Measurements from ENCODE around the gene PRSS1.
"Not testable (repeated sequence)": the region's sequence is repeated elsewhere in the genome, so short reads cannot be mapped to it uniquely, and the experiment has no call there.

Gene PRSS1

GRCh38 chr7:142774826-142775225 is 25.6 kb downstream of the PRSS1 start:
- H3K4me1 ChIP-seq (ENCODE audit: control insufficient read depth, insufficient read depth, low read length): no peaks in the 10 kb centered on the region
- H3K27ac ChIP-seq (ENCODE audit: low read depth, low read length): no peak overlapping the region
- no peak overlapping the region for H3K4me3 ChIP-seq (ENCODE audit: low read depth, low read length)
- no peaks in the 10 kb centered on the region for H3K36me3 ChIP-seq (ENCODE audit: control insufficient read depth, insufficient read depth, low read length)
- H3K27me3 ChIP-seq (ENCODE audit: control insufficient read depth, insufficient read depth, low read length): no peaks in the 10 kb centered on the region
- no peaks in the 10 kb centered on the region for H3K9me3 ChIP-seq (ENCODE audit: control insufficient read depth, insufficient read depth, low read length)
- H3K9ac ChIP-seq (ENCODE audit: low read depth, low read length): no peak overlapping the region

GRCh38 chr7:142775351-142776115 is 26.3 kb downstream of the PRSS1 start:
- H3K9ac ChIP-seq (ENCODE audit: low read depth, low read length); H3K27ac ChIP-seq (ENCODE audit: low read depth, low read length); H3K4me1 ChIP-seq (ENCODE audit: control insufficient read depth, insufficient read depth, low read length); H3K4me3 ChIP-seq (ENCODE audit: low read depth, low read length); H3K36me3 ChIP-seq (ENCODE audit: control insufficient read depth, insufficient read depth, low read length); H3K9me3 ChIP-seq (ENCODE audit: control insufficient read depth, insufficient read depth, low read length); H3K27me3 ChIP-seq (ENCODE audit: control insufficient read depth, insufficient read depth, low read length): not testable (repeated sequence)

DNA sequence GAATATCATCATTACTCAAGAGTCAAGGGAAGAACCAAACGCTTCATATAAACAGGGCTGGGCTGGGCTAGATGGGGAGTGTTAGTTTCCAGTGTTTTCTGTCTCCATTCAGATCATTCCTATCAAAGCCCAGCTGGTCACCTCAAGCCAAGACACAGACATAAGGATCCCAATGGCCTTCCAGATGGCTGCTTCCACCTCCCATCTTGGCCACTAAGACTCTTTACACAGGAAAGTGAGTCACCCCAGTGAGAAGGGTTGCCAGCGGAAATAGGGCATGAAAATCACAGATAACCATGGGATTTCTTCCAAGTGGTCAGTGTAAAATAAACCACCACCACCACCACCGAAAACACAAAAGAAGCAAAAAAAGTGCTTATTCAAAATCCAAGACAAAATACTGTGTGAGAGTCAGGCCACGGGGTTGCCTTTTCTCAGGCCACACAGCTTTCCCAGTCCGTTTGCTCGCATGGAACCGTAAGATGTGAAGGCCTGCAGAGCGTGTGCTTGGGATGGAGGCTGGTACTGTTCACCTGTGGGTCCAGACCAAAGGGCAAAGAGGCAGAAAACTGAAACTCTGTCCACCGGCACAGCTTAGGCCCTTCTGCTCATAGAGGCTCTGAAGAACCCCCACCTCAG is 27.1 kb downstream of the PRSS1 start:
- Histone ChIP-seq H3K27me3 (ENCODE audit: control insufficient read depth, insufficient read depth, low read length) (no peaks in the 10 kb centered on the region), H3K4me1 (ENCODE audit: control insufficient read depth, insufficient read depth, low read length) (no peaks in the 10 kb centered on the region), H3K9me3 (ENCODE audit: control insufficient read depth, insufficient read depth, low read length) (no peaks in the 10 kb centered on the region), H3K27ac (ENCODE audit: low read depth, low read length) (no peak overlapping the region), H3K4me3 (ENCODE audit: low read depth, low read length) (no peak overlapping the region), H3K9ac (ENCODE audit: low read depth, low read length) (no peak overlapping the region), H3K36me3 (ENCODE audit: control insufficient read depth, insufficient read depth, low read length) (no peaks in the 10 kb centered on the region)

DNA sequence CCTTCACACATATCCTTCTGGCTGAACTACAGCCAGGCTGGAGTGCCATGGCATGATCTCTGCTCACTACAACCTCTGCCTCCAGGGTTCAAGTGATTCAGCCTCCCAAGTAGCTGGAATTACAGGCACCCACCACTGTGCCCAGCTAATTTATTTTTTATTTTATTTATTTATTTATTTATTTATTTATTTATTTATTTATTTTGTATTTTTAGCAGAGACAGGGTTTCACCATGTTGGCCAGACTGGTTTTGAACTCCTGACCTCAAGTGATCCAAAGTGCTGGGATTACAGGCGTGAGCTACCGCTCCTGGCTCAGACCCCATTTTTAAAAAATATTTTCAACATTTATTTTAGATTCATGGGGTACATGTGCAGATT is 27.6 kb downstream of the PRSS1 start:
- not testable (repeated sequence) for H3K9me3 ChIP-seq (ENCODE audit: control insufficient read depth, insufficient read depth, low read length); H3K4me1 ChIP-seq (ENCODE audit: control insufficient read depth, insufficient read depth, low read length); H3K27ac ChIP-seq (ENCODE audit: low read depth, low read length); H3K36me3 ChIP-seq (ENCODE audit: control insufficient read depth, insufficient read depth, low read length); H3K27me3 ChIP-seq (ENCODE audit: control insufficient read depth, insufficient read depth, low read length); H3K9ac ChIP-seq (ENCODE audit: low read depth, low read length); H3K4me3 ChIP-seq (ENCODE audit: low read depth, low read length)

DNA sequence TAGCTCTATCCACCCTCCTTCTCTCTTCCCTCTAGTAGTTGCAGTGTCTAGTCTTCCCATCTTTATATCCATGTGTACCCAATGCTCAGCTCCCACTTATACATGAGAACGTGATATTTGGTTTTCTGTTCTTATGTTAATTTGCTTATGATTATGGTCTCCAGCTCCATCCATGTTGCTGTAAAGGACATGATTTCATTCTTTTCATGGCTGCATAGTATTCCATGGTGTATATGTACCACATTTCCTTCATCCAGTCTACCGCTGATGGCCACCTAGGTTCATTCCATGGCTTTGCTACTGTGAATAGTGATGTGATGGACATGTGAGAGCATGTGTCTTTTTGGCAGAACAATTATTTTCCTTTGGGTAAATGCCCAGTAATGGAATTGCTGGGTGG is 28.0 kb downstream of the PRSS1 start:
- H3K9ac ChIP-seq (ENCODE audit: low read depth, low read length): no peak overlapping the region
- no peaks in the 10 kb centered on the region for H3K27me3 ChIP-seq (ENCODE audit: control insufficient read depth, insufficient read depth, low read length)
- no peaks in the 10 kb centered on the region for H3K9me3 ChIP-seq (ENCODE audit: control insufficient read depth, insufficient read depth, low read length)
- H3K4me3 ChIP-seq (ENCODE audit: low read depth, low read length): no peak overlapping the region
- no peak overlapping the region for H3K27ac ChIP-seq (ENCODE audit: low read depth, low read length)
- no peaks in the 10 kb centered on the region for H3K4me1 ChIP-seq (ENCODE audit: control insufficient read depth, insufficient read depth, low read length)
- no peaks in the 10 kb centered on the region for H3K36me3 ChIP-seq (ENCODE audit: control insufficient read depth, insufficient read depth, low read length)

DNA sequence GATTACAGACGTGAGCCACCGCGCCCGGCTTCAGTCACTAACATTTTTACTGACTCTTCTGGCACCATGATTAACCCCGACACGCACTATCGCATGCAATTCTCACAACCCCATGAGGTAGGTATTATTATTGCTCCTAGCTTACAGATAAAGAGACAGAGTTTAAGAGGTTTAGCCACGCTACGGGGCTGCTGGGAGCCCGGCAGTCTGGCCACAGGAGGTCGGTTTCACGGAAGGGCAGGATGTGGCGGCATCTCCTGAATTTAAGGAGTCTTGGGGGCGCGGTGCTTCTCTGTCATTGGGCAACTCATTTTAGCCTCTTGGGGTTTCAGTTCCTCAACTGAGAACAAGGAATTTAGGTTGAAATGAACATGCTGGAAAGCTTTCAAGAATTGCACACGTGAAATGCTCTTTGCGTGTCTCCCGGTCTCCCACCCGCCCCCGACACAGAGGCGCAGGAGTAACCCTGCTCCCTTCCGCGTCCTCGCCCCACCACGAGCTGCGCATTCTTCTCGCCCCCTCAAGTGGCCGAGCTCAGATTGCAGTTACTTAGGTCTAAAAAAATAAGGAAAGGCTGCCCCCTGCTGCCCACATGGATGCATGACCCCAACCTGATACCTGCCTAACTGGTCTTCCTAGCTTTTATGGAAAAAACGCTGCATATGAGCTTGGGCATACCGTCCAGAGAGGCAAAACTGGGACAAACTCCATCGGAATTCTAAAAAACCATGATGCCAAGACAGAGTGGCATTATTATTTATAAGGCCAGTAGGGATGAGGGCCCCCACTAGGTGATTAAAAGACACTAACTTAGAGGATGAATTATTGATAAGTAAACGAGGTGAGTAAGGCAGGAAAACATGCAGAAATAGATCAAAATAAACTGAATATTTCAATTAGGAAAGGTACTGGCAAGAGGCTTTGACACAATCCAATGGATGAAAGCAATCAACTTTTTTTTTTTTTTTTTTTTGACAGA is 33.9 kb downstream of the PRSS1 start:
- Histone ChIP-seq H3K4me3 (ENCODE audit: low read depth, low read length) (peak overlapping the region; percentile 52), H3K4me1 (ENCODE audit: control insufficient read depth, insufficient read depth, low read length) (no peaks in the 10 kb centered on the region), H3K9ac (ENCODE audit: low read depth, low read length) (no peak overlapping the region; the same call in 1 of the 2 replicates)

DNA sequence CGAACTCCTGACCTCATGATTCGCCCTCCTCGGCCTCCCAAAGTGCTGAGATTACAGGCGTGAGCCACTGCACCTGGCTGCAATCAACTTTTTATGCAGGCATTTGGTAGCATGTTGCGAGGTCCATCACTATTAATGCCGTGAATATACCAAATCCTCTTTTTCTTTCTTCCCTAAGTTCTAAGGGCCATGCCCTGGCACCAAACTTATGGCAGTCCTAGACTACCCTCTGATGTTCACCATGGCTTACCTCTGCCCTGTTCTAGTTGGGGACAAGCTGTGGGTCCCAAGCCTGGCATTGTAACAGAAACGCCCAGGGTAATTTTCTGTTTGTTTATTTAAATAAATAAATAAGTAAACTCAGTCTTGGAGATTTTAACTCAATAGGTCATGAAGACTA is 34.8 kb downstream of the PRSS1 start:
- Histone ChIP-seq H3K4me3 (ENCODE audit: low read depth, low read length) (no peak overlapping the region), H3K4me1 (ENCODE audit: control insufficient read depth, insufficient read depth, low read length) (no peaks in the 10 kb centered on the region), H3K9me3 (ENCODE audit: control insufficient read depth, insufficient read depth, low read length) (no peaks in the 10 kb centered on the region), H3K36me3 (ENCODE audit: control insufficient read depth, insufficient read depth, low read length) (no peaks in the 10 kb centered on the region), H3K27me3 (ENCODE audit: control insufficient read depth, insufficient read depth, low read length) (peaks cover 3% of the 10 kb centered on the region), H3K9ac (ENCODE audit: low read depth, low read length) (no peak overlapping the region), H3K27ac (ENCODE audit: low read depth, low read length) (no peak overlapping the region)

More for the DNA sequence above, 33.9 kb downstream of the PRSS1 start:
- no peaks in the 10 kb centered on the region for H3K9me3 ChIP-seq (ENCODE audit: control insufficient read depth, insufficient read depth, low read length)
- no peak overlapping the region for H3K27ac ChIP-seq (ENCODE audit: low read depth, low read length)
- H3K36me3 ChIP-seq (ENCODE audit: control insufficient read depth, insufficient read depth, low read length): no peaks in the 10 kb centered on the region
- peaks cover 3% of the 10 kb centered on the region for H3K27me3 ChIP-seq (ENCODE audit: control insufficient read depth, insufficient read depth, low read length)

GRCh38 chr7:142784716-142785115 is 35.4 kb downstream of the PRSS1 start:
- Histone ChIP-seq H3K4me1 (ENCODE audit: control insufficient read depth, insufficient read depth, low read length) (no peaks in the 10 kb centered on the region), H3K9me3 (ENCODE audit: control insufficient read depth, insufficient read depth, low read length) (no peaks in the 10 kb centered on the region), H3K27ac (ENCODE audit: low read depth, low read length) (no peak overlapping the region), H3K27me3 (ENCODE audit: control insufficient read depth, insufficient read depth, low read length) (peaks cover 3% of the 10 kb centered on the region), H3K36me3 (ENCODE audit: control insufficient read depth, insufficient read depth, low read length) (no peaks in the 10 kb centered on the region), H3K4me3 (ENCODE audit: low read depth, low read length) (no peak overlapping the region), H3K9ac (ENCODE audit: low read depth, low read length) (no peak overlapping the region)

DNA sequence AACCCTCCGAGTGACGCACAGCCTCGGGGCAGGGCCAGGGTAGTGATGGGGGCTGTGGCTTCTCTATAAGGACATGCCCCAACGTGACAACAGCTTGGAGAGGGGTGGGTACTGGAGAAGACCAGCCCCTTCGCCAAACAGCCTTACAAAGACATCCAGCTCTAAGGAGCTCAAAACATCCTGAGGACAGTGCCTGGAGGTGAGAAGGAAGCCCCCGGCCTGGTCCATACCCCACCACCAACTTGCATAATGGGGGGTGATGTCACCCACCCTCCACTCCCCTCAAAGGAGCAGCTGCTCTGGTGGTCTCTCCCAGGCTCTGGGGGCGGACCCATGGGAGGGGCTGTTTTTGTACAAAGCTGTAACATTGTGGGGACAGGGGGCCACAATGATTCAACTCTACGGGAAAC is 36.6 kb downstream of the PRSS1 start:
- H3K4me3 ChIP-seq (ENCODE audit: low read depth, low read length): no peak overlapping the region
- no peaks in the 10 kb centered on the region for H3K36me3 ChIP-seq (ENCODE audit: control insufficient read depth, insufficient read depth, low read length)
- no peaks in the 10 kb centered on the region for H3K9me3 ChIP-seq (ENCODE audit: control insufficient read depth, insufficient read depth, low read length)
- H3K27ac ChIP-seq (ENCODE audit: low read depth, low read length): no peak overlapping the region
- H3K4me1 ChIP-seq (ENCODE audit: control insufficient read depth, insufficient read depth, low read length): no peaks in the 10 kb centered on the region
- peaks cover 3% of the 10 kb centered on the region for H3K27me3 ChIP-seq (ENCODE audit: control insufficient read depth, insufficient read depth, low read length)
- H3K9ac ChIP-seq (ENCODE audit: low read depth, low read length): no peak overlapping the region

GRCh38 chr7:142787034-142787768 is 37.9 kb downstream of the PRSS1 start:
- peaks cover 3% of the 10 kb centered on the region for H3K27me3 ChIP-seq (ENCODE audit: control insufficient read depth, insufficient read depth, low read length)
- no peaks in the 10 kb centered on the region for H3K4me1 ChIP-seq (ENCODE audit: control insufficient read depth, insufficient read depth, low read length)
- H3K4me3 ChIP-seq (ENCODE audit: low read depth, low read length): no peak overlapping the region
- H3K9ac ChIP-seq (ENCODE audit: low read depth, low read length): no peak overlapping the region
- no peak overlapping the region for H3K27ac ChIP-seq (ENCODE audit: low read depth, low read length)
- no peaks in the 10 kb centered on the region for H3K36me3 ChIP-seq (ENCODE audit: control insufficient read depth, insufficient read depth, low read length)
- no peaks in the 10 kb centered on the region for H3K9me3 ChIP-seq (ENCODE audit: control insufficient read depth, insufficient read depth, low read length)
